HL-60/S4 treated with phorbol 12-myristate 13-acetate at 8.2 ng/mL for 4 days and 3 days (cell line): Measurements from ENCODE around the gene PFN1.

Source experiments
- in situ Hi-C: fragments of 300-500 bp; cut with MboI; formaldehyde crosslinking; loops from 2 replicates; pipeline ENCODE4 v1.15.0; 2022; ENCODE audit warnings: low sequenced_read_pairs

PFN1 gene

GRCh38 chr17:4948166-4948930, at the start of gene PFN1:
Gene PFN1, minus strand, starts transcription at chr17:4948530. Its CDS starts 136 bp downstream, at chr17:4948394.
- in situ Hi-C loops: no loop called here

- in situ Hi-C loops: no loop called here
Observed at GRCh38 chr17:4997302-4998026, 49.1 kb upstream of the PFN1 start, which contains the start of the genes INCA1 and KIF1C. Gene INCA1, minus strand, starts transcription at chr17:4997522. Its CDS starts 3,085 bp downstream, at chr17:4994437. Gene KIF1C, plus strand, starts transcription at chr17:4997950. Its CDS starts 2,297 bp downstream, at chr17:5000247.

DNA sequence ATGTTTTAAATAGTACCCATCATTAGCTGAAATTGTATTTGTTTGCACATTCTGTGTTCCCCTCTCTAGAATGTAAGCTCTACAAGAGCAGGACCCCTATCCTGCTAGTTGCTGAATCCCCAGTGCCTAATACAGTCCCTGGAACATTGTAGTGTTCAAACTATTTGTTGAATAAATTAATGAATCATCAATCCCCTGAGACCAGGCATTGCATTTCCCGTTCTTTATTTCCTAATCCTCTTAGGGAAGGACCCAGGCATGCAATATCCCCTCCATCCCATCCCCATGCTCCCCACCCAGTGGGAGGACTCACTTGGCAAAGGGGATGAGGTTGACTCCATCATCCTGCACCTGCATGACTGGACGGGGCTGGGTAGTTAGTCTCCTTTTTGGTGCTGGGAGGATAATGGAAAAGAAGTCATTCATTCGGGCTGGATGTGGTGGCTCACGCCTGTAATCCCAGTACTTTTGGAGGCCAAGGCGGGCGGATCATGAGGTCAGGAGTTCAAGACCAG, 45.8 kb upstream of the PFN1 start:
- in situ Hi-C loops: no loop called here

GRCh38 chr17:4987767-4988567, 39.6 kb upstream of the PFN1 start:
- in situ Hi-C loops: no loop called here

GRCh38 chr17:4986951-4987766, 38.8 kb upstream of the PFN1 start, which contains the start of gene CAMTA2:
Gene CAMTA2, minus strand, starts transcription at chr17:4987675. Its CDS starts 1,453 bp downstream, at chr17:4986222.
- in situ Hi-C loops: no loop called here

DNA sequence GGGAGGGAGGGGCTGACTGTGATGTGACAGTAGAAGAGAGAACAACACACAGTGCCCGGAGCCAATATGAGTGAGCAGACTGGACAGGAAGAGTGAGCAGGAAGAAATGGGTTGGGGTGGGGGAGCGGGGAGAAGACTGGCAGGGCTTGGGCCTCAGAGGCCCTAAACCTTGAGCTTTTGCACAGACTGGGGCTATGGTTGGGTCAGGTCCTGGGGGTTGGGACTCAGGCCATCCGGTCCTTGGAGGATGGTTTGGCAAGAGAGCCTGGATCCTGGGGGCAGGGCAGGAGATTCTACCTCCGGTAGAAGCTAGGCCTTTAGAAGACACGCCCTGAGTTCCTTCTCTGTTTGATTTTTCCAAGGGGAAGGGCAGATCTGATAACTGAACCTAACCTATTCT, 38.1 kb upstream of the PFN1 start:
- in situ Hi-C loops: no loop called here

GRCh38 chr17:4982305-4982704, 34.0 kb upstream of the PFN1 start:
- in situ Hi-C loops: no loop called here

GRCh38 chr17:4980644-4981216, 32.4 kb upstream of the PFN1 start:
- in situ Hi-C loops: no loop called here

GRCh38 chr17:4978726-4979125, 30.4 kb upstream of the PFN1 start:
- in situ Hi-C loops: no loop called here

DNA sequence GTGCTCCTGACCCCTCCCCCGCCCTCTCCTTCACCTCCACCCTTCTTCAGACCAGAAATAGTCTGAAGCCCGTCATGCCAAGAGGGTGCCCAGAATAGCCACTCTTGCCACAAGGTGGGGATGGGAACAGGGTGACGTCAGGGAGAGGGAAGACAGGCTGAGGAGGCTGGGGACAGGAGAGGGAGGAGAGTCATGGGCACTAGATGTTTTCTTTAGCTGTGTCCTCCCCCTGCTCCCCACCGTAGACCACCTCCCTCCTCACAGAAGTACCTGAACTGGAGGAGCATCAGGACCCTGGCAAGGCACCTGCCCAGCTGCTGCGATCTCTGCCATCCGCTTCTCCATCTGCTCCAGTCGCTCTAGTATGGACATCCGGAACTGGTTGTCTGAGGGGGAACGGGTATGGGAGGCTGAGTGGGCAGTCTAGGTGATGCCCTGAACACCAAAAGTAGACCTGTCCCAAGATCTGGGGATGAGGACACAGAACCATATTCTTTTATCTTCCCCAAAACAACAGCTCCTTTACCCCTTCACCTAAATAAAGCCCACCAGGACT, 25.9 kb upstream of the PFN1 start:
- in situ Hi-C loops: no loop called here

DNA sequence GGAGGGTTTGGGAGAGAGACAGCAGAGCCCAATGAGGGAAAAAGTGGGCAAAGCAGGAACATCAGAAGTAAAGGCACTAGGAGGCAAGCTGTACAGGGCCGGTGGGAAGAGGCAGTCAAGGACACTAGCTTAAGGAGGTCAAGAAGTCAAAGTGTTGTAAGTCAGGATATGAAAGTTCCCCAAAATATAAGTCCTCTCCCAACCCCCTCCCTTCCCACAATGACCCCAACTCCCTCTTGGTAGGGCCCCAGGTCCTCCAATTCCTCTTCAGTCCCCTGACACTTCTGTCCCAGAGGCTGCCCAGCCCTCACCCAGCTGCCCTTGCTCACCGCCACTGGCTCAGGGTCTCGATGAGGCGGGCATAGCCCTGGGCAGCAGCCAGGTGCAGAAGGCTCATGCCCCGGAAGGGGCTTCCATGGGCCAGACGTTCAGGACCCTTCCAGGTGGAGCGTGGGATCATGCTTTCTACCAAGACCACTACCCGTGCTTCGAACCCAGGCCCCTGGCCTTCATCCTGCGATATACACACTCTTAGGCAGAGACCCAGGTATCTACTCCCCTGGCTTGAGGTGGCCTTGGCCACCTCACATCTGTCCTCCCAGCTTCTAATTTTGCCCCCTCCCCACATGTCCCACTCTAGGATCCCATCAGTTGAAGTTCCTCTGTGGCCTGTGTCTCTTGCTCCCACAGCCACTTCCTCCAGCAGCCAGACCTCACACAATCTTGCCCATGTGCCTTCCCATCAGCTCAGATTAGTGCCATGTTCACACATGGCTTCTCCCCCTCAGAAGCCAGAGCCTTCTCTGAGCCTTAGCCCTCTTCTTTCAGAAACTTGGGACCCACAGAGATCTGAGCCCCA, 25.2 kb upstream of the PFN1 start:
- in situ Hi-C loops: no loop called here

- in situ Hi-C loops: no loop called here
Observed at GRCh38 chr17:4972752-4973151, 24.4 kb upstream of the PFN1 start.

GRCh38 chr17:4972322-4972721, 24.0 kb upstream of the PFN1 start:
- in situ Hi-C loops: no loop called here

GRCh38 chr17:4971826-4972225, 23.5 kb upstream of the PFN1 start:
- in situ Hi-C loops: no loop called here

- in situ Hi-C loops: no loop called here
Observed at GRCh38 chr17:4970273-4970672, 21.9 kb upstream of the PFN1 start.

DNA sequence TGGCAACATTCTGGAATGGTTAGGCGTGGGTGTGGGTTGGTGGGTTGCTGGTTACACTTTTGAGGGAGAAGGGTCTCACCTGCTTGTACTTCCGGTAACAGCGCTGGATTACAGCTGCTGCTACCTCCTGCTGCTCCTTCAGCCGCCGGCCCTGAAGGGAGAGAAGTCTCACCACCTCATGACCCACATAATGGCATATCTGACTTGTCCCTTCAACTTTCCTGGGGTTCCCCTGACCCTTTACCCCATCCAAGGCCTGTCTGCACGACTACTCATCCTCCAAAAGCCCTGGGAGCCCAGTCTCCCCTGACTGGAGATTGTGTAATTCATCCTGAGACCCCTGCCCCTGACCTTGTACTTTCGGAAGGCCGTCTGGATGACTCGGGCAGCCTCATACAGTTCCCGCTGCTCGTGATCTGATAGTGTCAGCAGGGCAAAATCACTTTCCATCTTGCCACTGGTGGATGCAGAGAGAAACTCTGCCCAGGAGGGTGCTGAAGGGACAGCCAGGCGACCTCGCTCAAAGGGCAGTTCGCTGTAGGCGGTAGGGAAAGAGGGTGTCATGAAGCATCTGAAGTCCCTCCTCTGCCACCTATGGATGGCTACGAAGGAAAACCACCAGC, 21.3 kb upstream of the PFN1 start:
- in situ Hi-C loops: no loop called here

- in situ Hi-C loops: no loop called here
Observed at GRCh38 chr17:4969047-4969550, 20.8 kb upstream of the PFN1 start.

DNA sequence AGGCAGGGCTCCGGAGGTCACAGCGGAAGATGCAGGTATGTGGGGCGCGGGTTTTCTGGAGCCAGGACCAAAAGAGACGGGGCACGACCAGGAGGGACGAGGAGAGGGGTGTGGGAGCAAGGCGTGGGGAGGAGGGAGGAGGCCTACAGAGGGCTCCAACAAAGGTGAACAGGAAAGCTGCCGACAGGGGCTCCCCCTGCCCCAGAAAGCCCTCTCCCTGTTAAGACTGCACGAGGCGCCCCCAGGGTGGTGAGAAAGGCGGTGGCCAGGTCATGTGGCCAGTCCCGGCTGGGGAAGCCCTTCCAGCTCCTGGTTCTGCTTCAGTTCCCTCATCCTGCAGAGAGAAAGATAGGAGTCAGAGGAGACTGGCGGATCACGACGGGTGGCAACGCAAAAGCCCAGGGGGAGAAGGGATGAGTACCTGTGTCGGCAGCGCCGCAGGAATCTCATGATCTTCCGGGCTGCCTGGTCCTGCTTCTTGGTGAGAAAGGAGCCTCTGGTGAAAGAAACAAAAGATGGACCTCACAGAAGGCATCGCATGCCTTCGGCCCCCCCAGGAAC, 20.2 kb upstream of the PFN1 start:
- in situ Hi-C loops: no loop called here
